HepG2 (cell line): ENCODE results near the gene FRMD3. TPM values are rescaled to one million over a fixed set of nuclear protein-coding genes. Genes with fewer than 3 reads are reported as not detected.

ENCODE experiments used
- ATAC-seq: fragments of 200-7000 bp; cut with Tn5 transposase; 3 replicates; pipeline ENCODE4 v1.9.1; 2020; ENCODE audit warnings: mild to moderate bottlenecking, moderate library complexity
- BruUV-seq: library from RNA; stranded (reverse); fragments of 400-500 nt; replicated peaks from 2 replicates; lab custom pipeline; 2021; lab: Mats Ljungman, UMichigan
- CTCF ChIA-PET: fragments of 300-600 bp; formaldehyde crosslinking; extraction: SDS; loops from one replicate; lab custom pipeline; 2021; ENCODE audit warnings: low total read pairs, inconsistent platforms, low intra/inter-chr PET ratio; lab: Yijun Ruan, JAX
- POLR2A ChIA-PET: fragments of 350-600 bp; sonication (Branson Sonifier 250); formaldehyde crosslinking; loops from one replicate; lab custom pipeline; 2020; ENCODE audit warnings: antibody characterized with exemption, inconsistent platforms; lab: Yijun Ruan, JAX
- DNase-seq: peaks from one replicate; pipeline ENCODE4 v3.0.0-alpha.2; 2015; ENCODE audit warnings: low spot score
- FAIRE-seq: peaks from 3 replicates; lab custom pipeline; 2011; peaks lifted over from hg19 to GRCh38; lab: Jason Lieb, UNC
- H2AFZ ChIP-seq: one replicate; pipeline ENCODE4 v1.6.1; 2011; ENCODE audit warnings: low read length, inconsistent platforms
- H3K27ac ChIP-seq: fragments of 300-600 bp; 3 replicates; pipeline ENCODE4 v1.8.0; 2011; ENCODE audit warnings: mixed run types, mild to moderate bottlenecking, mixed read lengths, low read length, inconsistent platforms; ENCODE audit not compliant: insufficient read depth; ENCODE audit errors: extremely low read length
- H3K27me3 ChIP-seq, 2 experiments: fragments of 200-600 bp in 1 of 2; 2 replicates in 1 of 2; 3 replicates in 1 of 2; pipeline versions ENCODE4 v1.6.0 to v1.8.0; 2011; ENCODE audit warnings: low read length in 2 of 2, mild to moderate bottlenecking in 2 of 2, moderate library complexity in 2 of 2, inconsistent platforms in 1 of 2; ENCODE audit not compliant: insufficient read depth in 2 of 2, control insufficient read depth in 1 of 2
- H3K36me3 ChIP-seq, 2 experiments: fragments of 200-600 bp in 1 of 2; replicated peaks in 1 of 2; 2 replicates in 1 of 2; 3 replicates in 1 of 2; pipeline versions ENCODE4 v1.5.1 to v1.8.0; 2011; ENCODE audit warnings: low read length in 2 of 2, inconsistent platforms in 1 of 2; ENCODE audit not compliant: insufficient read depth in 2 of 2, control insufficient read depth in 1 of 2
- H3K4me1 ChIP-seq: 2 replicates; pipeline ENCODE4 v1.5.1; 2012; ENCODE audit warnings: low read length, inconsistent platforms; ENCODE audit not compliant: insufficient read depth
- H3K4me2 ChIP-seq: 2 replicates; pipeline ENCODE4 v1.6.0; 2011; ENCODE audit warnings: low read depth, low read length, inconsistent platforms
- H3K4me3 ChIP-seq, 3 experiments: fragments of 200-600 bp in 1 of 3; sonication (generic), shearing (Covaris generic) in 1 of 3; replicated peaks in 1 of 3; 2 replicates each; pipeline ENCODE4 v1.5.1; 2011 to 2016; ENCODE audit warnings: low read length in 3 of 3, inconsistent platforms in 2 of 3, low read depth in 2 of 3, mild to moderate bottlenecking in 2 of 3, control low read depth in 1 of 3, mixed read lengths in 1 of 3; ENCODE audit not compliant: insufficient read depth in 1 of 3
- H3K79me2 ChIP-seq: one replicate; pipeline ENCODE4 v1.6.1; 2011; ENCODE audit warnings: low read length, inconsistent platforms; ENCODE audit not compliant: insufficient read depth
- H3K9ac ChIP-seq: 2 replicates; pipeline ENCODE4 v1.6.0; 2011; ENCODE audit warnings: mild to moderate bottlenecking, low read depth, low read length, inconsistent platforms; ENCODE audit not compliant: insufficient read depth
- H3K9me3 ChIP-seq: 2 replicates; pipeline ENCODE4 v1.5.1; 2012; ENCODE audit warnings: mild to moderate bottlenecking, low read length
- H4K20me1 ChIP-seq: 2 replicates; pipeline ENCODE4 v1.6.0; 2011; ENCODE audit warnings: inconsistent platforms, mild to moderate bottlenecking, low read length, moderate library complexity; ENCODE audit not compliant: insufficient read depth
- FOXM1 ChIP-seq: sonication (generic); formaldehyde crosslinking; IDR thresholded peaks from 2 replicates; pipeline ENCODE4 v1.5.0; 2020; ENCODE audit warnings: missing genetic modification reagents
- HNRNPH1 ChIP-seq: fragments of 200-400 bp; formaldehyde crosslinking; optimal IDR thresholded peaks from 2 replicates; pipeline ENCODE3; 2017; ENCODE audit warnings: mild to moderate bottlenecking, low read depth, low read length
- HOMEZ ChIP-seq: IDR thresholded peaks from 2 replicates; pipeline ENCODE4 v1.6.1; 2016; ENCODE audit warnings: low read depth
- JUND ChIP-seq: sonication (generic); formaldehyde crosslinking; IDR thresholded peaks from 2 replicates; pipeline ENCODE4 v1.8.0; 2022; ENCODE audit warnings: mild to moderate bottlenecking, missing genetic modification reagents
- NCOA1 ChIP-seq: sonication (generic); formaldehyde crosslinking; IDR thresholded peaks from 2 replicates; pipeline ENCODE4 v1.9.0; 2021; ENCODE audit warnings: missing genetic modification reagents
- NFKB2 ChIP-seq: sonication (generic); formaldehyde crosslinking; IDR thresholded peaks from 2 replicates; pipeline ENCODE4 v1.4.0; 2020; ENCODE audit warnings: missing genetic modification reagents, borderline replicate concordance
- PBX2 ChIP-seq: IDR thresholded peaks from 2 replicates; pipeline ENCODE4 v1.6.1; 2016; ENCODE audit warnings: control low read depth
- SMARCC2 ChIP-seq: fragments of 450-650 bp; IDR thresholded peaks from 2 replicates; pipeline ENCODE4 v1.6.1; 2017; ENCODE audit warnings: antibody characterized with exemption, mild to moderate bottlenecking
- ZNF224 ChIP-seq: sonication (generic); formaldehyde crosslinking; IDR thresholded peaks from 2 replicates; pipeline ENCODE4 v1.5.0; 2020; ENCODE audit warnings: mild to moderate bottlenecking, missing genetic modification reagents
- ZSCAN9 ChIP-seq: IDR thresholded peaks from 2 replicates; pipeline ENCODE4 v1.6.1; 2016; ENCODE audit warnings: borderline replicate concordance
- whole genome bisulfite sequencing: methylation state at CpG from one replicate; pipeline ENCODE4 v1.1.6; 2017; ENCODE audit warnings: low lambda C conversion rate; 5-methylcytosine and 5-hydroxymethylcytosine counted together
- in situ Hi-C: cut with HindIII; loops from 2 replicates; pipeline ENCODE4 v1.10.0; 2017; ENCODE audit warnings: low pct_unique_long_range_greater_than_20kb; ENCODE audit not compliant: extremely low pct_ligation_motif_present
- intact Hi-C: fragments of 100-400 bp; cut with micrococcal nuclease; formaldehyde crosslinking; loops from one replicate; pipeline ENCODE4 v1.10.0; 2022; ENCODE audit not compliant: unreplicated experiment
- polyA plus RNA-seq, 8 experiments: library from polyadenylated mRNA; depleted of rRNA in 3 of 8; stranded (reverse) in 7 of 8; unstranded in 1 of 8; fragments of >200 nt; fragmentation: Illumina TruSeq in 4 of 8; extraction: Trizol in 4 of 8; gene quantifications; 2 replicates each; pipeline versions ENCODE4 v1.2.1 to v1.2.3, GENCODE V29; 2011 to 2016; ENCODE audit warnings: low read depth in 4 of 8, missing spikeins in 1 of 8, mixed read lengths in 1 of 8; ENCODE audit not compliant: insufficient read depth in 1 of 8
- total RNA-seq, 5 experiments: library from RNA; depleted of rRNA; stranded (reverse); fragments of >200 nt; fragmentation: Illumina TruSeq; extraction: Trizol; gene quantifications; 2 replicates each; pipeline ENCODE4 v1.2.3, GENCODE V29; 2016; ENCODE audit warnings: low read depth in 1 of 5

FRMD3 gene
- total and polyA plus RNA-seq, 2 of the 13 experiments (the other 11 are each of a cell fraction or from before 2014, with no cell fraction given), result 3.2 to 7.7 TPM

- in situ Hi-C loops, result no loop called here
- no peak overlapping the region for H2AFZ ChIP-seq
- no peaks in the 10 kb centered on the region for H3K79me2 ChIP-seq
- no peak overlapping the region for H3K27ac ChIP-seq
- H3K27me3 ChIP-seq, result no peaks in the 10 kb centered on the region
- no peaks in the 10 kb centered on the region for H3K9me3 ChIP-seq
- H3K4me2 ChIP-seq, result no peak overlapping the region
- POLR2A ChIA-PET, result no interaction called here
- DNase-seq (no peak), ATAC-seq (no peak), FAIRE-seq (no peak)
- WGBS, result 86% methylated on average over 4 of the region's 4 CpGs
- no TSS peak for BruUV-seq
- H3K4me3 ChIP-seq, result no peak overlapping the region
- no peaks in the 10 kb centered on the region for H3K36me3 ChIP-seq
- CTCF ChIA-PET, result no interaction called here
- TF ChIP-seq ZSCAN9 (CRISPR knock-in tag) (no peak), PBX2 (CRISPR knock-in tag) (no peak), SMARCC2 (no peak), HOMEZ (CRISPR knock-in tag) (no peak), NFKB2 (CRISPR knock-in tag) (no peak), HNRNPH1 (no peak), ZNF224 (CRISPR knock-in tag) (no peak), JUND (CRISPR knock-in tag) (no peak), FOXM1 (CRISPR knock-in tag) (no peak), NCOA1 (no peak)
- H3K9ac ChIP-seq, result no peak overlapping the region
- H4K20me1 ChIP-seq, result no peaks in the 10 kb centered on the region
- intact Hi-C loops, result no loop called here
- no peaks in the 10 kb centered on the region for H3K4me1 ChIP-seq
Observed at GRCh38 chr9:83584995-83585394, 46.8 kb upstream of the FRMD3 start.
